Breast epithelium (tissue), 4 donors: Measurements from ENCODE around the gene SPATA3. TPM values are rescaled to one million over a fixed set of nuclear protein-coding genes. Genes with fewer than 3 reads are reported as not detected.

ENCODE experiments used
- DNase-seq, 2 donors: peaks; one replicate each; pipeline ENCODE4 v3.0.0-alpha.2; 2019; ENCODE audit warnings: low spot score in 2 of 2
- H3K27ac ChIP-seq, 2 donors: fragments of 200-600 bp; sonication (generic) in 1 of 2; one replicate each; pipeline ENCODE4 v1.5.1; 2016 to 2019; ENCODE audit warnings: mild to moderate bottlenecking in 1 of 2
- H3K27me3 ChIP-seq, 2 donors: fragments of 200-600 bp; sonication (generic) in 1 of 2; one replicate each; pipeline versions ENCODE4 v1.5.1 to v1.6.0; 2017 to 2019; ENCODE audit warnings: control low read depth in 1 of 2, mild to moderate bottlenecking in 1 of 2
- H3K36me3 ChIP-seq: fragments of 200-600 bp; one replicate; pipeline ENCODE4 v1.5.1; 2019
- H3K4me1 ChIP-seq, 2 donors: fragments of 200-600 bp; sonication (generic); one replicate each; pipeline ENCODE4 v1.5.1; 2016 to 2019; ENCODE audit warnings: control low read depth in 1 of 2
- H3K4me3 ChIP-seq, 3 donors: fragments of 200-600 bp; sonication (generic); 1 replicate in 2 of 3; 2 replicates in 1 of 3; pipeline ENCODE4 v1.5.1; 2016 to 2019; ENCODE audit warnings: mild to moderate bottlenecking in 3 of 3, moderate library complexity in 2 of 3
- H3K9me3 ChIP-seq, 2 donors: fragments of 200-600 bp; sonication (generic) in 1 of 2; one replicate each; pipeline ENCODE4 v1.5.1; 2016 to 2019; ENCODE audit warnings: control low read depth in 1 of 2
- CTCF ChIP-seq, 3 donors: fragments of 450-650 bp; IDR thresholded peaks; one replicate each; pipeline ENCODE4 v1.5.1; 2016 to 2017; ENCODE audit warnings: antibody characterized with exemption in 3 of 3, mild to moderate bottlenecking in 3 of 3, moderate library complexity in 3 of 3
- POLR2A ChIP-seq: fragments of 450-650 bp; IDR thresholded peaks from one replicate; pipeline ENCODE4 v1.6.1; 2016; ENCODE audit warnings: antibody characterized with exemption, mild to moderate bottlenecking, moderate library complexity
- POLR2AphosphoS5 ChIP-seq, 3 donors: sonication (generic); formaldehyde crosslinking; IDR thresholded peaks; one replicate each; pipeline ENCODE4 v1.6.1; 2017; ENCODE audit warnings: antibody characterized with exemption in 3 of 3
- intact Hi-C: fragments of 100-400 bp; cut with DNase I; formaldehyde crosslinking; loops from one replicate; pipeline ENCODE4 v1.15.1; 2023; ENCODE audit warnings: low total_unique reads
- total RNA-seq, 3 donors: library from RNA; depleted of rRNA; stranded (reverse); fragments of >200 nt; gene quantifications; one replicate each; pipeline ENCODE4 v1.1.0, GENCODE V29; 2016

SPATA3 gene
- total RNA-seq, 3 donors from 2014 or later, result not detected

GRCh38 chr2:230954746-230955145, 41.2 kb upstream of the SPATA3 start:
- Histone ChIP-seq H3K27ac (no peak overlapping the region), H3K27me3 (no peaks in the 10 kb centered on the region), H3K36me3 (no peaks in the 10 kb centered on the region), H3K9me3 (no peaks in the 10 kb centered on the region), H3K4me3 (no peak overlapping the region), H3K4me1 (peaks cover 0 to 3% of the 10 kb centered on the region in 2 donors)
- TF ChIP-seq POLR2AphosphoS5 (IDR thresholded peaks at IDR 0.05), result no peak
- no peak for TF ChIP-seq POLR2A
- intact Hi-C loops, result no loop called here
- DNase-seq, result no peak

GRCh38 chr2:230955163-230955737, 40.7 kb upstream of the SPATA3 start:
- TF ChIP-seq POLR2A (no peak), POLR2AphosphoS5 (IDR thresholded peaks at IDR 0.05) (no peak), CTCF (IDR thresholded peaks at IDR 0.05) (no peak)
- intact Hi-C loops, result no loop called here
- Histone ChIP-seq H3K4me1 (peaks cover 0 to 3% of the 10 kb centered on the region in 2 donors), H3K36me3 (no peaks in the 10 kb centered on the region), H3K4me3 (no peak overlapping the region), H3K9me3 (no peaks in the 10 kb centered on the region), H3K27me3 (no peaks in the 10 kb centered on the region), H3K27ac (no peak overlapping the region)
- DNase-seq, result no peak

DNA sequence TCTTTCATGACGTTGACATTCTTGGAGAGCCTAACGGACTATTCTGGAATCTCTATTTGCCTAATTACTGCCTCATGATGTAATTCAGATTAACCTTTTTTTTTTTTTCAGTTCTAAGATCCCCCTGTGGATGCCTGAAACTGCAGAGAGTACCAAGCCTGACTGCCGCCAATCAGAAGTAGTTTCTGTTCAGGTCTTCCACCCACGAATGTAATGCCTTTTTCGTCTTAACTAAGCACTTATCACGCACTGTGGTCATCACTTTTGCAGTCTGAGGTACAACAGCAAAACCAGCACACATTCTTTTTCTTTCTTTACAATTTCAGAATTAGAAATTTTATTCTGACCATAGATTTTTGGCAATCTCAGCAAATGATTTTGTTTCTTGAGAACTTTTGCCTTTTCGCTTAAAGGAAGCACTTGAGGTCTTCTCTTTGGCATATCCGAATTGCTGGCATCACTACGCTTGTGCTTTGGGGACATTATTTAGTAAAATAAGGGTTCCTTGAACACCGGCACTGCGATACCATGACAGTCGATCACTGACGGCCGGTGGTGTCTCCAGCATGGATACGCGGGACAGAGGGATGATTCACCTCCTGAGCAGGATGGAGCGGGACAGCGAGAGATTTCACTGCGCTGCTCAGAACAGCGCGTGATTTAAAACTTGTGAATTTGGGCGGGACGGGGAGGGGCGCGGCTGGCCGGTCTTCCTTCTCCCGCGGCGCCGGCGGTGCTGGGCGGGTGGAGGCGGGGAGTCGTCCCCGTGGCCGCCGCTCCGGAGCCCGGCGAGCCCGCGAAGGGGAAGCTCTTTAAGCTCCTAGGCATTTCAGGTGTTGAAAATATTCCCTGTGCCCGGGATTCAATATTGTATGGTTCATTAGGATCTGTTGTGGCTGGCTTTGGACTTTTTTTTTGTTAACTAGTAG, 38.8 kb upstream of the SPATA3 start:
- peak in 1 of 2 donors; percentile 34 for DNase-seq

GRCh38 chr2:230957756-230958391, 38.0 kb upstream of the SPATA3 start:
- Histone ChIP-seq H3K4me1 (peaks cover 0 to 3% of the 10 kb centered on the region in 2 donors), H3K27me3 (no peaks in the 10 kb centered on the region), H3K4me3 (peak overlapping the region; percentile 27 to 67 (median 44)), H3K27ac (no peak overlapping the region), H3K9me3 (no peaks in the 10 kb centered on the region), H3K36me3 (no peaks in the 10 kb centered on the region)
- TF ChIP-seq POLR2A (no peak), CTCF (IDR thresholded peaks at IDR 0.05) (no peak), POLR2AphosphoS5 (IDR thresholded peaks at IDR 0.05) (no peak)
- no peak for DNase-seq
- intact Hi-C loops, result no loop called here

More for the DNA sequence above, 38.8 kb upstream of the SPATA3 start:
- peaks cover 0 to 3% of the 10 kb centered on the region in 2 donors for H3K4me1 ChIP-seq
- H3K27ac ChIP-seq, result no peak overlapping the region
- no peaks in the 10 kb centered on the region for H3K9me3 ChIP-seq
- no peak for TF ChIP-seq CTCF (IDR thresholded peaks at IDR 0.05)
- TF ChIP-seq POLR2AphosphoS5 (IDR thresholded peaks at IDR 0.05), result no peak
- TF ChIP-seq POLR2A, result no peak
- H3K36me3 ChIP-seq, result no peaks in the 10 kb centered on the region
- no peaks in the 10 kb centered on the region for H3K27me3 ChIP-seq
- peak overlapping the region; percentile 27 to 67 (median 44) for H3K4me3 ChIP-seq
- intact Hi-C loops, result no loop called here

- no peak overlapping the region for H3K27ac ChIP-seq
- peaks cover 0 to 3% of the 10 kb centered on the region in 2 donors for H3K4me1 ChIP-seq
- H3K27me3 ChIP-seq, result no peaks in the 10 kb centered on the region
- no peaks in the 10 kb centered on the region for H3K36me3 ChIP-seq
- DNase-seq, result no peak
- TF ChIP-seq POLR2AphosphoS5 (IDR thresholded peaks at IDR 0.05) (no peak), POLR2A (no peak), CTCF (IDR thresholded peaks at IDR 0.05) (no peak)
- intact Hi-C loops, result no loop called here
- no peaks in the 10 kb centered on the region for H3K9me3 ChIP-seq
- no peak overlapping the region for H3K4me3 ChIP-seq
Observed at GRCh38 chr2:230958820-230959756, 36.8 kb upstream of the SPATA3 start.
